ENCODE data around the gene FOXE1. TPM values are rescaled to one million over a fixed set of nuclear protein-coding genes. Genes with fewer than 3 reads are reported as not detected.

Gene FOXE1
- total RNA-seq, 4 donors from 2014 or later: 405 to 748 (median 454) TPM

GRCh38 chr9:97852399-97853055 lies 499 bp upstream of the FOXE1 start:
- H3K4me1 ChIP-seq: peaks cover 7 to 8% of the 10 kb centered on the region in 2 donors
- DNase-seq: no peak
- H3K9me3 ChIP-seq: no peaks in the 10 kb centered on the region
- 1 to 4% methylated on average over 17 to 28 of the region's 34 CpGs for WGBS, 2 donors
- TF ChIP-seq POLR2A (IDR thresholded peaks at IDR 0.05): no peak
- TF ChIP-seq CTCF (IDR thresholded peaks at IDR 0.05): no peak
- peak overlapping the region; percentile 92 to 96 (median 95) for H3K27ac ChIP-seq
- intact Hi-C loops (cut with DNase I): no loop called here
- peaks cover 32 to 37% of the 10 kb centered on the region in 2 donors for H3K36me3 ChIP-seq
- H3K4me3 ChIP-seq (replicated peaks in 1 of 3): peak overlapping the region; percentile 47 to 74 (median 60)
- H3K27me3 ChIP-seq: no peaks in the 10 kb centered on the region

DNA sequence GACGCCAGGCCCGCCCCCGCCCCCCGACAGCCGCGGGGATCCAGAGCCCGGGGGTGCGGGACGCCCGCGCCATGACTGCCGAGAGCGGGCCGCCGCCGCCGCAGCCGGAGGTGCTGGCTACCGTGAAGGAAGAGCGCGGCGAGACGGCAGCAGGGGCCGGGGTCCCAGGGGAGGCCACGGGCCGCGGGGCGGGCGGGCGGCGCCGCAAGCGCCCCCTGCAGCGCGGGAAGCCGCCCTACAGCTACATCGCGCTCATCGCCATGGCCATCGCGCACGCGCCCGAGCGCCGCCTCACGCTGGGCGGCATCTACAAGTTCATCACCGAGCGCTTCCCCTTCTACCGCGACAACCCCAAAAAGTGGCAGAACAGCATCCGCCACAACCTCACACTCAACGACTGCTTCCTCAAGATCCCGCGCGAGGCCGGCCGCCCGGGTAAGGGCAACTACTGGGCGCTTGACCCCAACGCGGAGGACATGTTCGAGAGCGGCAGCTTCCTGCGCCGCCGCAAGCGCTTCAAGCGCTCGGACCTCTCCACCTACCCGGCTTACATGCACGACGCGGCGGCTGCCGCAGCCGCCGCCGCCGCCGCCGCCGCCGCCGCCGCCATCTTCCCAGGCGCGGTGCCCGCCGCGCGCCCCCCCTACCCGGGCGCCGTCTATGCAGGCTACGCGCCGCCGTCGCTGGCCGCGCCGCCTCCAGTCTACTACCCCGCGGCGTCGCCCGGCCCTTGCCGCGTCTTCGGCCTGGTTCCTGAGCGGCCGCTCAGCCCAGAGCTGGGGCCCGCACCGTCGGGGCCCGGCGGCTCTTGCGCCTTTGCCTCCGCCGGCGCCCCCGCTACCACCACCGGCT lies 1.0 kb downstream of the FOXE1 start:
- TF ChIP-seq POLR2A (IDR thresholded peaks at IDR 0.05) (no peak), CTCF (IDR thresholded peaks at IDR 0.05) (peak in 4 of 6 experiments; percentile 26 to 53 (median 42))
- peak overlapping the region; percentile 92 to 97 (median 96) for H3K27ac ChIP-seq
- H3K9me3 ChIP-seq: no peaks in the 10 kb centered on the region
- intact Hi-C loops (cut with DNase I): no loop called here
- H3K27me3 ChIP-seq: no peaks in the 10 kb centered on the region
- 0 to 2% methylated on average over 1 to 24 of the region's 125 CpGs for WGBS, 2 donors
- H3K36me3 ChIP-seq: peaks cover 45 to 47% of the 10 kb centered on the region in 2 donors
- peak overlapping the region; percentile 61 to 97 (median 74) for H3K4me3 ChIP-seq (replicated peaks in 1 of 3)
- no peaks in the 10 kb centered on the region for H3K4me1 ChIP-seq
- DNase-seq: peak; percentile 58 to 59

- Histone ChIP-seq H3K27ac (peak overlapping the region; percentile 92 to 97 (median 96)), H3K27me3 (no peaks in the 10 kb centered on the region), H3K4me3 (replicated peaks in 1 of 3) (peak overlapping the region; percentile 61 to 97 (median 74)), H3K4me1 (peaks cover 0 to 6% of the 10 kb centered on the region in 2 donors), H3K36me3 (peaks cover 45 to 49% of the 10 kb centered on the region in 2 donors), H3K9me3 (no peaks in the 10 kb centered on the region)
- intact Hi-C loops (cut with DNase I): no loop called here
- WGBS, 2 donors: 2 to 3% methylated on average over 15 to 29 of the region's 71 CpGs
- DNase-seq: no peak
- TF ChIP-seq POLR2A (IDR thresholded peaks at IDR 0.05): no peak
- no peak for TF ChIP-seq CTCF (IDR thresholded peaks at IDR 0.05)
Observed at GRCh38 chr9:97854696-97855485, 1.9 kb downstream of the FOXE1 start.

DNA sequence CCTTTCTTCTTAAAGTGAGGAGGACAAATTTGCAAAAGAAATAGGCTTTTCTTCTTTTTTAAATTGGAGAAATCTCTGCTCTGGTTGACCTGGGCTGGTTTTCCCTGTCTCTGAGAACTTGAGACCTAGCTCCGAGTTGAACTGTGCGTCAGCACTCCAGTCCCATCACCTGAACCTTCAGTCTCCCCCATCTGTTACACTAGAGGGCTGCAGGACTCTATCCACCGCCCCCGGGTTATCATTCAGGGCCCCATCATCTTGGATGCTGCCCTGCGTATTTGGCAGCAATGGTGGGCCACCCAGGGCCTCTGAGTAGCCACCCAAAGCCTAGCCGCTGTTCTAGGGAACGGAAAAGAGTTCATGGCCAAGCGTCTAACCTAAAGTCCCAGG lies 2.5 kb downstream of the FOXE1 start:
- H3K27me3 ChIP-seq: no peaks in the 10 kb centered on the region
- intact Hi-C loops (cut with DNase I): no loop called here

More for the DNA sequence above, 2.5 kb downstream of the FOXE1 start:
- no peak for DNase-seq
- Histone ChIP-seq H3K4me1 (peaks cover 0 to 11% of the 10 kb centered on the region in 2 donors), H3K9me3 (no peaks in the 10 kb centered on the region), H3K4me3 (replicated peaks in 1 of 3) (peak overlapping the region; percentile 61 to 97 (median 74)), H3K27ac (peak overlapping the region; percentile 92 to 97 (median 96)), H3K36me3 (peaks cover 45 to 49% of the 10 kb centered on the region in 2 donors)
- WGBS, 2 donors: 2 to 6% methylated on average over 8 of the region's 8 CpGs
- TF ChIP-seq POLR2A (IDR thresholded peaks at IDR 0.05) (no peak), CTCF (IDR thresholded peaks at IDR 0.05) (no peak)
